ENCODE measurements around the gene ADAM10. TPM values are rescaled to one million over a fixed set of nuclear protein-coding genes. Genes with fewer than 3 reads are reported as not detected.

Gene ADAM10
- total RNA-seq, 1 experiment from 2014 or later: 133 TPM

DNA sequence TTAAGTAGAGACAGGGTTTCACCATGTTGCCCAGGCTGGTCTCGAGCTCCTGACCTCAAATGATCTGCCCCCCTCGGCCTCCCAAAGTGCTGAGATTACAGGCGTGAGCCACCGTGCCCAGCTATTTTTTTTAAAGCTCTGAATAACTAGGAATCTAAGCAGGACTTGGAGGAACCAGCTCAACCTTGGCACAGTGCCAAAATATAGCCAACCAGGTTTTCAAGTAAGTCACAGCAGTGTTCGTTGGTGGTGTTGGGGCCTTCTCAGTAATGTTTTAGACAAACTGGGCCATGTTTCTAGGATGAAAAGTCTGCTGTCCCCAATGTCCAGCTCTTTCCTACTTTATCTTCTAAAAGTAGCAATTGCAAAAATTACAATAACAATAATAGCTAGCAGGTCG is 6.4 kb upstream of the ADAM10 start:
- ATAC-seq (no peak), DNase-seq (ENCODE audit: low spot score) (no peak)
- Mint-ChIP-seq H3K36me3 (no peaks in the 10 kb centered on the region), H3K9me3 (no peaks in the 10 kb centered on the region), H3K4me1 (no peaks in the 10 kb centered on the region), H3K27ac (no peak overlapping the region), H3K27me3 (ENCODE audit: low read depth) (no peaks in the 10 kb centered on the region), H3K4me3 (no peak overlapping the region)
- TF ChIP-seq ESRRA (CRISPR knock-in tag; IDR thresholded peaks at IDR 0.05; ENCODE audit: borderline replicate concordance) (no peak), ATF6 (CRISPR knock-in tag; IDR thresholded peaks at IDR 0.05) (no peak), NFE2L1 (CRISPR knock-in tag; IDR thresholded peaks at IDR 0.05) (no peak), GTF2I (CRISPR knock-in tag; conservative IDR thresholded peaks at IDR 0.05) (no peak), IRF2 (CRISPR knock-in tag; IDR thresholded peaks at IDR 0.05; ENCODE audit: borderline replicate concordance, low read depth) (no peak), TCF7 (CRISPR knock-in tag; IDR thresholded peaks at IDR 0.05; ENCODE audit: low read depth) (no peak), PRDM15 (CRISPR knock-in tag; IDR thresholded peaks at IDR 0.05) (no peak), RELA (CRISPR knock-in tag; IDR thresholded peaks at IDR 0.05; ENCODE audit: borderline replicate concordance) (no peak), ZNF219 (CRISPR knock-in tag; IDR thresholded peaks at IDR 0.05; ENCODE audit: borderline replicate concordance) (no peak), ZNF317 (CRISPR knock-in tag; IDR thresholded peaks at IDR 0.05; ENCODE audit: borderline replicate concordance, low read depth) (no peak), PRRX2 (CRISPR knock-in tag; IDR thresholded peaks at IDR 0.05) (no peak), TP53 (CRISPR knock-in tag; IDR thresholded peaks at IDR 0.05) (no peak), NR2C2 (CRISPR knock-in tag; IDR thresholded peaks at IDR 0.05) (no peak)
- TF ChIP-seq, protein P1, sequence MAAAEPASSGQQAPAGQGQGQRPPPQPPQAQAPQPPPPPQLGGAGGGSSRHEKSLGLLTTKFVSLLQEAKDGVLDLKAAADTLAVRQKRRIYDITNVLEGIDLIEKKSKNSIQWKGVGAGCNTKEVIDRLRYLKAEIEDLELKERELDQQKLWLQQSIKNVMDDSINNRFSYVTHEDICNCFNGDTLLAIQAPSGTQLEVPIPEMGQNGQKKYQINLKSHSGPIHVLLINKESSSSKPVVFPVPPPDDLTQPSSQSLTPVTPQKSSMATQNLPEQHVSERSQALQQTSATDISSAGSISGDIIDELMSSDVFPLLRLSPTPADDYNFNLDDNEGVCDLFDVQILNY (CRISPR knock-in tag; IDR thresholded peaks at IDR 0.05): no peak
- TF ChIP-seq, protein P2, sequence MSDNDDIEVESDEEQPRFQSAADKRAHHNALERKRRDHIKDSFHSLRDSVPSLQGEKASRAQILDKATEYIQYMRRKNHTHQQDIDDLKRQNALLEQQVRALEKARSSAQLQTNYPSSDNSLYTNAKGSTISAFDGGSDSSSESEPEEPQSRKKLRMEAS (CRISPR knock-in tag; IDR thresholded peaks at IDR 0.05): no peak
- TF ChIP-seq, protein P3, sequence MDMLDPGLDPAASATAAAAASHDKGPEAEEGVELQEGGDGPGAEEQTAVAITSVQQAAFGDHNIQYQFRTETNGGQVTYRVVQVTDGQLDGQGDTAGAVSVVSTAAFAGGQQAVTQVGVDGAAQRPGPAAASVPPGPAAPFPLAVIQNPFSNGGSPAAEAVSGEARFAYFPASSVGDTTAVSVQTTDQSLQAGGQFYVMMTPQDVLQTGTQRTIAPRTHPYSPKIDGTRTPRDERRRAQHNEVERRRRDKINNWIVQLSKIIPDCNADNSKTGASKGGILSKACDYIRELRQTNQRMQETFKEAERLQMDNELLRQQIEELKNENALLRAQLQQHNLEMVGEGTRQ (CRISPR knock-in tag; IDR thresholded peaks at IDR 0.05): no peak
- TF ChIP-seq, protein P4, sequence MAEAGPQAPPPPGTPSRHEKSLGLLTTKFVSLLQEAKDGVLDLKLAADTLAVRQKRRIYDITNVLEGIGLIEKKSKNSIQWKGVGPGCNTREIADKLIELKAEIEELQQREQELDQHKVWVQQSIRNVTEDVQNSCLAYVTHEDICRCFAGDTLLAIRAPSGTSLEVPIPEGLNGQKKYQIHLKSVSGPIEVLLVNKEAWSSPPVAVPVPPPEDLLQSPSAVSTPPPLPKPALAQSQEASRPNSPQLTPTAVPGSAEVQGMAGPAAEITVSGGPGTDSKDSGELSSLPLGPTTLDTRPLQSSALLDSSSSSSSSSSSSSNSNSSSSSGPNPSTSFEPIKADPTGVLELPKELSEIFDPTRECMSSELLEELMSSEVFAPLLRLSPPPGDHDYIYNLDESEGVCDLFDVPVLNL (CRISPR knock-in tag; IDR thresholded peaks at IDR 0.05; ENCODE audit: borderline replicate concordance, low read depth): no peak
- TF ChIP-seq, protein P5, sequence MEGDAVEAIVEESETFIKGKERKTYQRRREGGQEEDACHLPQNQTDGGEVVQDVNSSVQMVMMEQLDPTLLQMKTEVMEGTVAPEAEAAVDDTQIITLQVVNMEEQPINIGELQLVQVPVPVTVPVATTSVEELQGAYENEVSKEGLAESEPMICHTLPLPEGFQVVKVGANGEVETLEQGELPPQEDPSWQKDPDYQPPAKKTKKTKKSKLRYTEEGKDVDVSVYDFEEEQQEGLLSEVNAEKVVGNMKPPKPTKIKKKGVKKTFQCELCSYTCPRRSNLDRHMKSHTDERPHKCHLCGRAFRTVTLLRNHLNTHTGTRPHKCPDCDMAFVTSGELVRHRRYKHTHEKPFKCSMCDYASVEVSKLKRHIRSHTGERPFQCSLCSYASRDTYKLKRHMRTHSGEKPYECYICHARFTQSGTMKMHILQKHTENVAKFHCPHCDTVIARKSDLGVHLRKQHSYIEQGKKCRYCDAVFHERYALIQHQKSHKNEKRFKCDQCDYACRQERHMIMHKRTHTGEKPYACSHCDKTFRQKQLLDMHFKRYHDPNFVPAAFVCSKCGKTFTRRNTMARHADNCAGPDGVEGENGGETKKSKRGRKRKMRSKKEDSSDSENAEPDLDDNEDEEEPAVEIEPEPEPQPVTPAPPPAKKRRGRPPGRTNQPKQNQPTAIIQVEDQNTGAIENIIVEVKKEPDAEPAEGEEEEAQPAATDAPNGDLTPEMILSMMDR (IDR thresholded peaks at IDR 0.05): no peak
- ChIA-PET POLR2A (no interaction called here), CTCF (interaction anchor here (1.7 kb wide), 1 partner anchor 15 kb away, joined by 7 read pairs; the partner anchor contains the start of gene MINDY2)
